ENCODE results near the gene SVOPL.
"Not testable (repeated sequence)": the region's sequence is repeated elsewhere in the genome, so short reads cannot be mapped to it uniquely, and the experiment has no call there.

The SVOPL gene

GRCh38 chr7:138739859-138740258, 38.7 kb upstream of the SVOPL start:
- no peak overlapping the region for H3K4me3 ChIP-seq (ENCODE audit: low read depth, low read length)
- no peak for TF ChIP-seq CTCF (IDR thresholded peaks at IDR 0.05; ENCODE audit: borderline replicate concordance, insufficient read depth, low read depth, low read length)

- H3K4me3 ChIP-seq (ENCODE audit: low read depth, low read length) = no peak overlapping the region
Measured at GRCh38 chr7:138738551-138739335, 37.6 kb upstream of the SVOPL start.

GRCh38 chr7:138738114-138738513, 37.0 kb upstream of the SVOPL start:
- TF ChIP-seq CTCF (IDR thresholded peaks at IDR 0.05; ENCODE audit: borderline replicate concordance, insufficient read depth, low read depth, low read length) = no peak
- no peak overlapping the region for H3K4me3 ChIP-seq (ENCODE audit: low read depth, low read length)

More at GRCh38 chr7:138738551-138739335, 37.6 kb upstream of the SVOPL start:
- TF ChIP-seq CTCF (IDR thresholded peaks at IDR 0.05; ENCODE audit: borderline replicate concordance, insufficient read depth, low read depth, low read length) = peak; percentile 89

- no peak for TF ChIP-seq CTCF (IDR thresholded peaks at IDR 0.05; ENCODE audit: borderline replicate concordance, insufficient read depth, low read depth, low read length)
- no peak overlapping the region for H3K4me3 ChIP-seq (ENCODE audit: low read depth, low read length)
Measured at GRCh38 chr7:138735399-138735798, 34.2 kb upstream of the SVOPL start.

- not testable (repeated sequence) for H3K4me3 ChIP-seq (ENCODE audit: low read depth, low read length)
Measured at GRCh38 chr7:138731733-138732132, 30.6 kb upstream of the SVOPL start.

- no peak overlapping the region for H3K4me3 ChIP-seq (ENCODE audit: low read depth, low read length)
- TF ChIP-seq CTCF (IDR thresholded peaks at IDR 0.05; ENCODE audit: borderline replicate concordance, insufficient read depth, low read depth, low read length) = no peak
Measured at GRCh38 chr7:138729444-138729843, 28.3 kb upstream of the SVOPL start.

- H3K4me3 ChIP-seq (ENCODE audit: low read depth, low read length) = no peak overlapping the region
- TF ChIP-seq CTCF (IDR thresholded peaks at IDR 0.05; ENCODE audit: borderline replicate concordance, insufficient read depth, low read depth, low read length) = no peak
Measured at GRCh38 chr7:138727336-138728099, 26.4 kb upstream of the SVOPL start.
